ENCODE measurements around the gene NRG3. TPM values are rescaled to one million over a fixed set of nuclear protein-coding genes. Genes with fewer than 3 reads are reported as not detected.

NRG3 gene
- total RNA-seq (2022; extraction: Qiagen RNA extraction; ENCODE audit: low read depth), result not detected in 5 replicates

GRCh38 chr10:81874875-81875466 lies at the start of gene NRG3:
Gene NRG3, plus strand, starts transcription at chr10:81875194.

